ENCODE measurements around the gene POLR1C.
"Not testable (repeated sequence)": the region's sequence is repeated elsewhere in the genome, so short reads cannot be mapped to it uniquely, and the experiment has no call there.

POLR1C gene

DNA sequence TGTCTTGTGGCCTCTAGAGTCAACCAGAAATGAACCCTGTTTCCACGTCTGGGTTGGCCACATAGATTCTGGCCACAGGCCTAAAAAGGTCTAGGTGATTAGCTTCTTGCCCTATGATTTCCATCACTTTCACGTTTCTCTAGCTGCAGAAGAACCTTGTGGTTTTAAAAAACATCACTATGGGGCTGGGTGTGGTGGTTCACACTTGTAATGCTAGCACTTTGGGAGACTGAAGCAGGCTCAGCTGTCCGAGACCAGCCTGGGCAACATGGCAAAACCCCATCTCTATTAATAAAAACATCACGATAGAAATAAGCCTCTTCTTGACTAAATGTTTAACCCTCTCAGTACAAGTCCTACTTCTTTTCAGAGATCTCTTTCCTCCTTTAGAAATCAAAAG is 27.6 kb downstream of the POLR1C start:
- no peak for FAIRE-seq
- no peak for DNase-seq (ENCODE audit: extremely low spot score, insufficient read length, low read depth)

DNA sequence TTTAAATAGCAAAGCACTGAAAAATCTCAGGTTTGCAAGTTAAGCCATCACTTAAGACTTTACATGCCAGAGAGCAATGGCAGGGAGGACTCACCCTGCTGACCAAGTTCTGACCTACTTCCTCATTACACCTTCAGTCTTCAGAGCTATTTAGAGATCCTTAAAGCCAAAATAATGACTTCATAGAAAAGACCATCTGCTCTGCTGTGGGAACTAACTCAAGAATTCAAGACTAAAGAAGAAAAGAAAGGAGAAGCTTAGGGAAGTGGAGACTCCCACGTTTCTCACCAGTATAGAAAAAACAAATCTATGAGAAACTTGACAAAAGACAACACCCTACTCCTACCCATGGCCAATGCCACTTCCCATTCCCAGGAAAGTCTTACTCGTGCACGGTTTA is 30.3 kb downstream of the POLR1C start:
- FAIRE-seq (peak; percentile 60), DNase-seq (ENCODE audit: extremely low spot score, insufficient read length, low read depth) (no peak)

DNA sequence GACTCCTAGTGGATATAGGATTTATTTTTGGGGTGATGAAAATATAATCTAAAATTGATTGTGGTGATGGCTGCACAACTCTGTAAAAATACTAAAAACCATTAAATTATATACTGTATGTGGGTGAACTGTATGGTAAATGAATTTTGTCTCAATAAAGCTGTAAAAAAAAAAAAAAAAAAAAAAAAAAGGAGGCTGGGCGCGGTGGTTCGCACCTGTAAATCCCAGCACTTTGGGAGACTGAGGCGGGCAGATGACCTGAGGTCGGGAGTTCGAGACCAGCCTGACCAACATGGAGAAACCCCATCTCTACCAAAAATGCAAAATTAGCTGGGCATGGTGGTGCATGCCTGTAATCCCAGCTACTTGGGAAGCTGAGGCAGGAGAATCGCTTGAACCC is 40.7 kb downstream of the POLR1C start:
- FAIRE-seq; DNase-seq (ENCODE audit: extremely low spot score, insufficient read length, low read depth): not testable (repeated sequence)

DNA sequence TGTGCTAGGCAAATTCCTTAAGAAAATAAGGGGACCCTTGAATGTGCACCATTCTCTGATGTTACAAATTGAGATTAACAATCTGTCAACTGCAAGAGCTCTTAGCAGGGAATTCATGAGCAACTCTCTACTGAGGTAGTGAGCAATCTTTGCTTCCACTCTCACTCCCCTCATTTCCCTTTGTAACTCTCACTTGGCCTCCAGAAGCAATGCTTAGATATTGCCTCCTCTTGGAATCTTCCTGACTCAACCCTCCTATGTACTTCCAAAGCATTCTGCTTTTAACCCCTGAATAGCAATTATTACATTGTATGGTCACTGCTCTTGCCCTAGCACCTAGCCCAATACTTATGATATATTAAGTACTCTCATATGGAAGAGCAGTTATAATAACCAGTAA is 42.4 kb downstream of the POLR1C start:
- DNase-seq (ENCODE audit: extremely low spot score, insufficient read length, low read depth) (no peak), FAIRE-seq (no peak)

DNA sequence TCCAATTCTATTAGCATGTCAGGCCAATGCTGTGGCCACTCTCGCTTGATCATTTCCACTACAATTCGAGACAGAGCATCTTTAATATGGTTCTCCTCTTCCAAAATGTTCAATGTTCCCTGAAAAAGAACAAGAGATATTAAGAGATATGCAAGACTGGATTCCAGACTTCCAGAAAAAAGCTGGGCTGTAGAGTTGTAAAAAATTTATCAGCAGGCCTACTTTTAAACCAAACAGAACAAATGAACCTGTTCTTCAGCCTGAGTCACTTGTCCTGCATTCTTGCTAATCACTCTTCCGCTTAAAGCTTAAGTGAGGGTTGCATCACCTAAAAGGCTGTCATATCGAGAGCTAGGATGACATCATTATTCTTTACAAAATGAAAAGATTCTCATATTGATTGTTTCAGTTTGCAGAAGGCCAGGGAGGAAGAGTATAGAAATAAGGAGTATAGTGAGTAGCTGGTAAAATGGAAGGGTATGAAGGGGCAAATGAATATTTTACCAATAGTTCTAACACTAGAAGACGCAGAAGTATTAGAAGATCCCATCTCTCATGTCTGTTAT is 54.1 kb downstream of the POLR1C start:
- FAIRE-seq (no peak), DNase-seq (ENCODE audit: extremely low spot score, insufficient read length, low read depth) (no peak)

Data from GM18507 (cell line).